Hematopoietic multipotent progenitor cell treated with erythropoietin and hydrocortisone succinate and interleukin-3 and kit ligand, for 8 days (in vitro differentiated cells): ENCODE measurements around the gene CD28.
A peak's percentile ranks its signal among the peaks of the same experiment; 100 is the strongest.

Experiments used
- DNase-seq: peaks from one replicate; pipeline ENCODE4 v3.0.0-alpha.2; 2015

CD28 gene

GRCh38 chr2:203706403-203706802 is at the start of gene CD28:
TSS of gene CD28 (plus strand) at chr2:203706639. CDS start at chr2:203706697, 58 bp downstream.
- DNase-seq, result no peak

GRCh38 chr2:203659331-203660049 is 46.9 kb upstream of the CD28 start:
- no peak for DNase-seq

- DNase-seq, result no peak
Observed at GRCh38 chr2:203660465-203660864, 46.0 kb upstream of the CD28 start.

GRCh38 chr2:203661279-203661908 is 45.0 kb upstream of the CD28 start:
- no peak for DNase-seq

- DNase-seq, result no peak
Observed at GRCh38 chr2:203662487-203662886, 44.0 kb upstream of the CD28 start.

- DNase-seq, result no peak
Observed at GRCh38 chr2:203662951-203663350, 43.5 kb upstream of the CD28 start.

- no peak for DNase-seq
Observed at GRCh38 chr2:203664029-203664755, 42.2 kb upstream of the CD28 start.

- no peak for DNase-seq
Observed at GRCh38 chr2:203667838-203668237, 38.6 kb upstream of the CD28 start.

- no peak for DNase-seq
Observed at GRCh38 chr2:203669820-203670219, 36.6 kb upstream of the CD28 start.

- no peak for DNase-seq
Observed at GRCh38 chr2:203670939-203671338, 35.5 kb upstream of the CD28 start.

GRCh38 chr2:203671876-203672275 is 34.6 kb upstream of the CD28 start:
- no peak for DNase-seq

GRCh38 chr2:203672856-203673255 is 33.6 kb upstream of the CD28 start:
- DNase-seq, result no peak

- DNase-seq, result peak; percentile 17
Observed at GRCh38 chr2:203673933-203674332, 32.5 kb upstream of the CD28 start.

- no peak for DNase-seq
Observed at GRCh38 chr2:203675086-203675485, 31.4 kb upstream of the CD28 start.

- DNase-seq, result no peak
Observed at GRCh38 chr2:203678971-203679370, 27.5 kb upstream of the CD28 start.

- DNase-seq, result no peak
Observed at GRCh38 chr2:203679401-203679800, 27.0 kb upstream of the CD28 start.

- DNase-seq, result no peak
Observed at GRCh38 chr2:203681978-203682377, 24.5 kb upstream of the CD28 start.

- DNase-seq, result no peak
Observed at GRCh38 chr2:203682688-203683130, 23.7 kb upstream of the CD28 start.

- no peak for DNase-seq
Observed at GRCh38 chr2:203683421-203683820, 23.0 kb upstream of the CD28 start.

- no peak for DNase-seq
Observed at GRCh38 chr2:203683932-203684556, 22.4 kb upstream of the CD28 start.

- DNase-seq, result no peak
Observed at GRCh38 chr2:203685081-203685621, 21.3 kb upstream of the CD28 start.

- DNase-seq, result no peak
Observed at GRCh38 chr2:203685789-203686420, 20.5 kb upstream of the CD28 start.

- DNase-seq, result no peak
Observed at GRCh38 chr2:203687165-203687564, 19.3 kb upstream of the CD28 start.
